Endothelial cell (in vitro differentiated cells): Measurements from ENCODE around the gene ALOX5AP. TPM values are rescaled to one million over a fixed set of nuclear protein-coding genes. Genes with fewer than 3 reads are reported as not detected.

ENCODE experiments used
- DNase-seq: peaks from one replicate; pipeline ENCODE4 v3.0.0; 2021; ENCODE audit warnings: low spot score
- H3K27ac Mint-ChIP-seq: one replicate; pipeline ENCODE4 v1.8.0; 2021; ENCODE audit warnings: mixed read lengths, inconsistent platforms; ENCODE audit not compliant: unreplicated experiment
- H3K27me3 Mint-ChIP-seq: one replicate; pipeline ENCODE4 v1.8.0; 2021; ENCODE audit warnings: mild to moderate bottlenecking, moderate library complexity, mixed read lengths, inconsistent platforms; ENCODE audit not compliant: unreplicated experiment
- H3K36me3 Mint-ChIP-seq: one replicate; pipeline ENCODE4 v1.8.0; 2021; ENCODE audit warnings: mild to moderate bottlenecking, low read depth, mixed read lengths, inconsistent platforms; ENCODE audit not compliant: unreplicated experiment
- H3K4me1 Mint-ChIP-seq: one replicate; pipeline ENCODE4 v1.8.0; 2021; ENCODE audit warnings: mild to moderate bottlenecking, mixed read lengths, inconsistent platforms; ENCODE audit not compliant: unreplicated experiment
- H3K4me3 Mint-ChIP-seq: one replicate; pipeline ENCODE4 v1.8.0; 2021; ENCODE audit warnings: mild to moderate bottlenecking, mixed read lengths, inconsistent platforms; ENCODE audit not compliant: unreplicated experiment
- H3K9me3 Mint-ChIP-seq: one replicate; pipeline ENCODE4 v1.8.0; 2021; ENCODE audit warnings: mixed read lengths, inconsistent platforms; ENCODE audit not compliant: unreplicated experiment
- CTCF ChIP-seq: fragments of 200-600 bp; sonication (generic); IDR thresholded peaks from one replicate; pipeline ENCODE4 v1.5.0; 2021; ENCODE audit warnings: antibody characterized with exemption; ENCODE audit not compliant: unreplicated experiment
- total RNA-seq: library from RNA; stranded (reverse); fragmentation: NEBNext Ultra II Directional; extraction: Animal tissue kit (Norgen Biotek cat#: 25700); gene quantifications from one replicate; pipeline ENCODE4 v1.2.1, GENCODE V29; 2021; ENCODE audit not compliant: unreplicated experiment

ALOX5AP gene
- total RNA-seq, 1 donor from 2014 or later, result 1.9 TPM

GRCh38 chr13:30718661-30719524 is 16.4 kb upstream of the ALOX5AP start:
- no peak for TF ChIP-seq CTCF
- Mint-ChIP-seq H3K36me3 (peaks cover 3% of the 10 kb centered on the region), H3K27me3 (no peaks in the 10 kb centered on the region), H3K9me3 (no peaks in the 10 kb centered on the region), H3K27ac (no peak overlapping the region), H3K4me1 (peaks cover 2% of the 10 kb centered on the region), H3K4me3 (no peak overlapping the region)
- no peak for DNase-seq

GRCh38 chr13:30719525-30719914 is 15.8 kb upstream of the ALOX5AP start:
- Mint-ChIP-seq H3K9me3 (no peaks in the 10 kb centered on the region), H3K4me3 (no peak overlapping the region), H3K27me3 (no peaks in the 10 kb centered on the region), H3K36me3 (peaks cover 3% of the 10 kb centered on the region), H3K4me1 (no peaks in the 10 kb centered on the region), H3K27ac (no peak overlapping the region)
- no peak for DNase-seq
- TF ChIP-seq CTCF, result no peak

GRCh38 chr13:30720172-30720869 is 15.0 kb upstream of the ALOX5AP start:
- H3K4me1 Mint-ChIP-seq, result no peaks in the 10 kb centered on the region
- peaks cover 3% of the 10 kb centered on the region for H3K36me3 Mint-ChIP-seq
- H3K27ac Mint-ChIP-seq, result no peak overlapping the region
- no peak for TF ChIP-seq CTCF
- H3K9me3 Mint-ChIP-seq, result no peaks in the 10 kb centered on the region
- no peak for DNase-seq
- H3K4me3 Mint-ChIP-seq, result no peak overlapping the region
- no peaks in the 10 kb centered on the region for H3K27me3 Mint-ChIP-seq

GRCh38 chr13:30721936-30722335 is 13.4 kb upstream of the ALOX5AP start:
- no peaks in the 10 kb centered on the region for H3K9me3 Mint-ChIP-seq
- H3K36me3 Mint-ChIP-seq, result no peaks in the 10 kb centered on the region
- DNase-seq, result no peak
- H3K27me3 Mint-ChIP-seq, result no peaks in the 10 kb centered on the region
- no peak for TF ChIP-seq CTCF
- no peak overlapping the region for H3K4me3 Mint-ChIP-seq
- no peaks in the 10 kb centered on the region for H3K4me1 Mint-ChIP-seq
- no peak overlapping the region for H3K27ac Mint-ChIP-seq

GRCh38 chr13:30722361-30722760 is 13.0 kb upstream of the ALOX5AP start:
- Mint-ChIP-seq H3K36me3 (no peaks in the 10 kb centered on the region), H3K27me3 (no peaks in the 10 kb centered on the region), H3K9me3 (no peaks in the 10 kb centered on the region), H3K4me3 (no peak overlapping the region), H3K4me1 (no peaks in the 10 kb centered on the region), H3K27ac (no peak overlapping the region)
- DNase-seq, result no peak
- TF ChIP-seq CTCF, result no peak
